Memory B cell (primary cell): ENCODE results near the gene FAM89A.
A peak's percentile ranks its signal among the peaks of the same experiment; 100 is the strongest.

Experiments
- ATAC-seq: fragments of 150-1000 bp; cut with Tn5 transposase; 2 replicates; pipeline ENCODE4 v1.10.0; 2021; ENCODE audit warnings: low read depth, mild to moderate bottlenecking, moderate library complexity
- DNase-seq, 2 donors: peaks; one replicate each; pipeline ENCODE4 v3.0.0; 2022; ENCODE audit warnings: low spot score in 2 of 2
- H3K27ac Mint-ChIP-seq: one replicate; pipeline ENCODE4 v1.8.0; 2022; ENCODE audit warnings: mild to moderate bottlenecking, moderate library complexity, mixed read lengths
- H3K27me3 Mint-ChIP-seq: one replicate; pipeline ENCODE4 v1.8.0; 2022; ENCODE audit warnings: mixed read lengths
- H3K36me3 Mint-ChIP-seq: one replicate; pipeline ENCODE4 v1.8.0; 2022; ENCODE audit warnings: mild to moderate bottlenecking, mixed read lengths
- H3K4me1 Mint-ChIP-seq: one replicate; pipeline ENCODE4 v1.8.0; 2022; ENCODE audit warnings: mixed read lengths
- H3K4me3 Mint-ChIP-seq: one replicate; pipeline ENCODE4 v1.8.0; 2022; ENCODE audit warnings: mild to moderate bottlenecking, moderate library complexity, mixed read lengths
- H3K9me3 Mint-ChIP-seq: one replicate; pipeline ENCODE4 v1.8.0; 2022; ENCODE audit warnings: mixed read lengths

The FAM89A gene

DNA sequence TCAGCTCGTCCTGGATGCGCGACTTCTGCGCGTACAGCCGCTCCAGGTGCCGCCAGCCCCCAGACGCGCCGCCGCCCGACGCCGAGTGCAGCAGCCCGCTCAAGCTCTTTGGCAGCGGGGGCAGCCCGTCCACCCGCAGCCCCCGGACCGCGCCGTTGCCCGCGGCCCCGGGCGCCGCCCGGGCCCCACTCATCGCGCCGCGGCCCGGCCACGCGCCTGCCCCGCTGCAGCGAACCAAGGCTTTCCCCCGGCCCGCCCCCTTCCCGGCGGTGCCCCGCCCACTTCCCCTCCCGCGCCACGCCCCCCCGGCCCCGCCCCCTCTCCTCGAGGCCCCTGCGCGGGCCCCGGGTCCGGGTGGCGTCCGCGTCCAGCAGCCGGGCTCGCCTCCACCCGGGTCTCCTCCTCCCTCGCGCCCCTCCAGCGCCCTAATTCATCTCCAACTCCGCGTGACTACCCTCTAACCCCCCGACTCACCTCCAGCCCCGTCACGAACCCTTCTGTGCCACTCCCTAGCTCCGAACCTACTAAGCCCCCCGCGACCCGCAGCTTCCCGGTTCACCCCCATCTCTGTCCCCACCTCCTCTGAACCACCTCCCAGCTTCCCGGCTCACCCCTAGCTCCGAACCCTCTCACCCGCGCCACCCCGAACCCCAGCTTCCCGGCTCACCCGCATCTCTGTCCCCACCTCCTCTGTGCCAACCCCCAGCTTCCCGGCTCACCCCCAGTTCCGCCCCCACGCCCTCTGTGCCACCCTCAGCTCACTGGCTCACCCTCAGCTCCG lies at the start of gene FAM89A:
FAM89A (minus strand) TSS at position 236 of the 781 bp plus-strand sequence; CDS start at position 193, 43 bp downstream.
- H3K27ac Mint-ChIP-seq, result peak within 1 kb of the TSS; percentile 79
- H3K27me3 Mint-ChIP-seq, result peaks cover 4% of the 10 kb centered on the region
- peaks cover 4% of the 10 kb centered on the region for H3K36me3 Mint-ChIP-seq
- H3K9me3 Mint-ChIP-seq, result peaks cover 3% of the 10 kb centered on the region
- ATAC-seq (peak; percentile 83), DNase-seq (peak; percentile 64 to 71)
- H3K4me3 Mint-ChIP-seq, result peak within 1 kb of the TSS; percentile 97
- peaks cover 13% of the 10 kb centered on the region for H3K4me1 Mint-ChIP-seq

- Mint-ChIP-seq H3K36me3 (peaks cover 2% of the 10 kb centered on the region), H3K4me3 (no peak overlapping the region), H3K4me1 (no peaks in the 10 kb centered on the region), H3K27me3 (peaks cover 11% of the 10 kb centered on the region), H3K27ac (no peak overlapping the region), H3K9me3 (peaks cover 2% of the 10 kb centered on the region)
- no peak for DNase-seq
- ATAC-seq, result no peak
Observed at GRCh38 chr1:231084353-231084752, 44.3 kb upstream of the FAM89A start.

DNA sequence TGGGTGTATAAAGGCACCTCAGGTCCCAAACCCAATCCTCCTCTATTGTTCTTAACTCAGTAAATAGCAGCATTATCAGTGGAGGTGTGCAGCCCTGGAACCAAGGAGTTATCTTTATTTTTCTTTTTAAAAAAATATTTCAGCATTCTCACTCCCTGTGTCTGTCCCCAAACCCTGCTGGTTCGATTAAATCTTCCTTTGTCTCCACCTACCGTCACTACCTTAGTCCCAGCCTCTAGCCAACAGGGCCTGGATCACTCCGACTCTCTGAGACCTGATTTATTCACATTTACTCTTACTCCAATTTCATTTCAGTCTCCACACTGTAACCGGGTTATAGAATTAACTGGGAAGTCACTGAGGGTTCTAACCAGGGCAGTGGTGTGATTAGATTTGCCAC lies 39.1 kb upstream of the FAM89A start:
- H3K4me3 Mint-ChIP-seq, result no peak overlapping the region
- no peak for ATAC-seq
- DNase-seq, result no peak
- no peaks in the 10 kb centered on the region for H3K9me3 Mint-ChIP-seq
- H3K27me3 Mint-ChIP-seq, result peaks cover 11% of the 10 kb centered on the region
- peaks cover 2% of the 10 kb centered on the region for H3K36me3 Mint-ChIP-seq
- H3K27ac Mint-ChIP-seq, result no peak overlapping the region
- no peaks in the 10 kb centered on the region for H3K4me1 Mint-ChIP-seq

- H3K27me3 Mint-ChIP-seq, result peaks cover 11% of the 10 kb centered on the region
- no peak overlapping the region for H3K4me3 Mint-ChIP-seq
- H3K36me3 Mint-ChIP-seq, result peaks cover 2% of the 10 kb centered on the region
- no peaks in the 10 kb centered on the region for H3K4me1 Mint-ChIP-seq
- ATAC-seq, result no peak
- H3K9me3 Mint-ChIP-seq, result no peaks in the 10 kb centered on the region
- DNase-seq, result no peak
- no peak overlapping the region for H3K27ac Mint-ChIP-seq
Observed at GRCh38 chr1:231078250-231078649, 38.2 kb upstream of the FAM89A start.

GRCh38 chr1:231076802-231077201 lies 36.7 kb upstream of the FAM89A start:
- H3K9me3 Mint-ChIP-seq, result no peaks in the 10 kb centered on the region

DNA sequence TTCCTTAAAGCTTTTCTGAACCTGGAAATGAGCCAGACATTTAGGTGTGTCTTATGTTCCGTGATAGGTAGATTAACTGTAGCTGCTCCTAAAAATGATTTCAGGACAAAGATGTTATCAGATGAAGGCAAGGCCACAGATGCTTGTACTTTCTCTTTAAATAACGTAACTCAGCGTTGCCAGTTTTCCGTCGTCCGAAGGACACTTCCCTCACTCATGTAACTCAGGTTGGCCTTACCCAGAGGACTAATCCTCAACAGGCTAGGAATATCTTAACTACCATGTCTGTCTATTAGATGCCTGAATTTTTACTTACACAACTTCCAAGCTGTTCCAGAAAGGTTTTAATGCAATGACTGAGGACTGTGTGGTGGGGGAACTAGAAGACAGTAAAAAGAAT lies 35.4 kb upstream of the FAM89A start:
- DNase-seq (no peak), ATAC-seq (no peak)
- H3K27ac Mint-ChIP-seq, result no peak overlapping the region
- no peak overlapping the region for H3K4me3 Mint-ChIP-seq
- H3K36me3 Mint-ChIP-seq, result no peaks in the 10 kb centered on the region
- H3K9me3 Mint-ChIP-seq, result no peaks in the 10 kb centered on the region
- no peaks in the 10 kb centered on the region for H3K4me1 Mint-ChIP-seq
- peaks cover 9% of the 10 kb centered on the region for H3K27me3 Mint-ChIP-seq

More at GRCh38 chr1:231076802-231077201, 36.7 kb upstream of the FAM89A start:
- H3K4me1 Mint-ChIP-seq, result no peaks in the 10 kb centered on the region
- peaks cover 11% of the 10 kb centered on the region for H3K27me3 Mint-ChIP-seq
- DNase-seq (no peak), ATAC-seq (no peak)
- H3K36me3 Mint-ChIP-seq, result peaks cover 2% of the 10 kb centered on the region
- H3K27ac Mint-ChIP-seq, result no peak overlapping the region
- H3K4me3 Mint-ChIP-seq, result no peak overlapping the region

GRCh38 chr1:231075020-231075419 lies 35.0 kb upstream of the FAM89A start:
- no peak for DNase-seq
- Mint-ChIP-seq H3K4me3 (no peak overlapping the region), H3K27me3 (peaks cover 9% of the 10 kb centered on the region), H3K4me1 (no peaks in the 10 kb centered on the region), H3K36me3 (no peaks in the 10 kb centered on the region), H3K27ac (no peak overlapping the region), H3K9me3 (no peaks in the 10 kb centered on the region)
- no peak for ATAC-seq

DNA sequence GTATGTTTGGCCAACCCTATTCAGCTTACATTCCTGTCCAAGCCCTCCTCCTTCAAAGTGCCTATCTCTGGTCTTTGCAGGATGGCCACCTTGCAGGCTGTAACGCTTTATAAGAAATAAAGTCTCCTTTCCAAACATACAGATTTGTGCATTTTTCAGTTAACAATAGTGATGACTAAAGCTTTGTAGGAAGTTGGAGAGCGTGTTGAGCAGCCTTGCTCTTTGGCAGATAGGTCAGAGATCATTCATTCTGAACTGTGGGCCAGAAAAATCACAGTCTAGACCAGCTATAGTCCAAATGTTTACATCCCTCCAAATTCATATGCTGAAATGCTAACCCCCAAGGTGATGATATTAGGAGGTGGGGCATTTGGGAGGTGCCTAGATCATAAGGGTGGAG lies 34.0 kb upstream of the FAM89A start:
- Mint-ChIP-seq H3K36me3 (no peaks in the 10 kb centered on the region), H3K4me1 (no peaks in the 10 kb centered on the region), H3K27ac (no peak overlapping the region), H3K4me3 (no peak overlapping the region), H3K9me3 (no peaks in the 10 kb centered on the region), H3K27me3 (peaks cover 6% of the 10 kb centered on the region)
- DNase-seq, result no peak
- ATAC-seq, result no peak

GRCh38 chr1:231073331-231073730 lies 33.3 kb upstream of the FAM89A start:
- ATAC-seq (no peak), DNase-seq (no peak)
- no peaks in the 10 kb centered on the region for H3K36me3 Mint-ChIP-seq
- H3K4me1 Mint-ChIP-seq, result no peaks in the 10 kb centered on the region
- H3K27ac Mint-ChIP-seq, result no peak overlapping the region
- no peak overlapping the region for H3K4me3 Mint-ChIP-seq
- H3K9me3 Mint-ChIP-seq, result no peaks in the 10 kb centered on the region
- peaks cover 3% of the 10 kb centered on the region for H3K27me3 Mint-ChIP-seq

DNA sequence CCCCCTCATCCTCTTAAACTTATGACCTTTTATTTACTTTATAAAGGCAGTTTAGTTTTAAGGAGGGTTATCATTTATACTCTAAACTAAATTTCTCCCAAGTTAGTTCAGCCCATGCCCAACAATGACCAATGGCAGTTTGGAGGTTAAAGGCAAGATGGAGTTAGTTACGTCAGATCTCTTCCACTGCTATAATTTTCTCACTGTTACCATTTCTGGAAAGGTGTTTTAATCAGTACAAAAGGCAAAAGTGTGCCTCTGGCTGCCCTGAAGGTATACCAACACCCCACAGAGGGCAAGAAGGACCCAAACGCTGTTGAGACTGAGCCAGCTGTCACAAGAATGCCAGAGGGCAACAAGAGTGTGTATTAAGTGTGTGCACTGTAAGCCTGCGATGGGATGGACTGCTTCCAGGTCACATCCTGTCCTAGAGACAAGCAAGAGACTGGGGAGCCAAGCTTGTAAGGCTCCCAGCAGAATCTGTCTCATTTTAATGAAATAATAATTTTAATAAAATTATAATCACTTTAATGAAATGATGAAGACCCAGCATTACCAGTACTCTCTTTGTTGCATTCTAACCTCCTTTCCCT lies 32.5 kb upstream of the FAM89A start:
- H3K27ac Mint-ChIP-seq, result no peak overlapping the region
- peaks cover 3% of the 10 kb centered on the region for H3K27me3 Mint-ChIP-seq
- DNase-seq (no peak), ATAC-seq (no peak)
- no peaks in the 10 kb centered on the region for H3K9me3 Mint-ChIP-seq
- H3K4me3 Mint-ChIP-seq, result no peak overlapping the region
- no peaks in the 10 kb centered on the region for H3K4me1 Mint-ChIP-seq
- H3K36me3 Mint-ChIP-seq, result no peaks in the 10 kb centered on the region

GRCh38 chr1:231072041-231072440 lies 32.0 kb upstream of the FAM89A start:
- ATAC-seq, result no peak
- H3K27me3 Mint-ChIP-seq, result peaks cover 3% of the 10 kb centered on the region
- no peaks in the 10 kb centered on the region for H3K4me1 Mint-ChIP-seq
- H3K9me3 Mint-ChIP-seq, result no peaks in the 10 kb centered on the region
- H3K4me3 Mint-ChIP-seq, result no peak overlapping the region
- no peak for DNase-seq
- H3K36me3 Mint-ChIP-seq, result no peaks in the 10 kb centered on the region
- no peak overlapping the region for H3K27ac Mint-ChIP-seq

- Mint-ChIP-seq H3K4me1 (no peaks in the 10 kb centered on the region), H3K27me3 (peaks cover 5% of the 10 kb centered on the region), H3K4me3 (no peak overlapping the region), H3K36me3 (peaks cover 2% of the 10 kb centered on the region), H3K27ac (no peak overlapping the region), H3K9me3 (peaks cover 3% of the 10 kb centered on the region)
- DNase-seq, result no peak
- ATAC-seq, result no peak
Observed at GRCh38 chr1:231070758-231071444, 30.8 kb upstream of the FAM89A start.

GRCh38 chr1:231069333-231069732 lies 29.3 kb upstream of the FAM89A start:
- peaks cover 3% of the 10 kb centered on the region for H3K9me3 Mint-ChIP-seq
- H3K36me3 Mint-ChIP-seq, result peaks cover 2% of the 10 kb centered on the region
- no peaks in the 10 kb centered on the region for H3K4me1 Mint-ChIP-seq
- ATAC-seq (no peak), DNase-seq (no peak)
- H3K4me3 Mint-ChIP-seq, result no peak overlapping the region
- peaks cover 9% of the 10 kb centered on the region for H3K27me3 Mint-ChIP-seq
- no peak overlapping the region for H3K27ac Mint-ChIP-seq

GRCh38 chr1:231068762-231069161 lies 28.7 kb upstream of the FAM89A start:
- Mint-ChIP-seq H3K27ac (no peak overlapping the region), H3K9me3 (peaks cover 3% of the 10 kb centered on the region), H3K36me3 (peaks cover 2% of the 10 kb centered on the region), H3K4me1 (no peaks in the 10 kb centered on the region), H3K27me3 (peaks cover 9% of the 10 kb centered on the region), H3K4me3 (no peak overlapping the region)
- ATAC-seq, result no peak
- DNase-seq, result no peak
